H1 (cell line): Measurements from ENCODE around the gene DUS1L. TPM values are rescaled to one million over a fixed set of nuclear protein-coding genes. Genes with fewer than 3 reads are reported as not detected.

Experiments used
- CTCF ChIA-PET: fragments of 300-600 bp; sonication (Branson Sonifier 250); formaldehyde crosslinking; loops from one replicate; lab custom pipeline; 2021; ENCODE audit not compliant: partially characterized antibody; lab: Charles Lee
- POLR2A ChIA-PET: fragments of 300-600 bp; sonication (Branson Sonifier 250); formaldehyde crosslinking; loops from one replicate; lab custom pipeline; 2021; ENCODE audit warnings: inconsistent platforms; ENCODE audit not compliant: partially characterized antibody; lab: Charles Lee
- DNase-seq, 2 experiments: peaks; one replicate each; pipeline versions ENCODE4 v3.0.0 to v3.0.0-alpha.2; 2010 to 2022; ENCODE audit warnings: low spot score in 2 of 2, low read depth in 1 of 2, mixed read lengths in 1 of 2
- FAIRE-seq: peaks from 2 replicates; lab custom pipeline; 2011; peaks lifted over from hg19 to GRCh38; lab: Jason Lieb, UNC
- H2AFZ ChIP-seq: 2 replicates; pipeline ENCODE4 v1.8.1; 2012; ENCODE audit warnings: low read length, inconsistent platforms
- H2AK5ac ChIP-seq: 2 replicates; pipeline ENCODE4 v1.6.1; 2013; ENCODE audit warnings: low read depth, low read length
- H2BK120ac ChIP-seq: replicated peaks from 2 replicates; pipeline ENCODE3; 2013; ENCODE audit warnings: low read depth, low read length, inconsistent platforms
- H2BK12ac ChIP-seq: 2 replicates; pipeline ENCODE4 v1.6.1; 2013; ENCODE audit warnings: low read depth, low read length
- H2BK15ac ChIP-seq: 2 replicates; pipeline ENCODE4 v1.6.1; 2013; ENCODE audit warnings: low read length
- H2BK20ac ChIP-seq: 2 replicates; pipeline ENCODE4 v1.6.1; 2013; ENCODE audit warnings: low read length
- H2BK5ac ChIP-seq: 2 replicates; pipeline ENCODE4 v1.6.1; 2013; ENCODE audit warnings: low read depth, low read length
- H3K14ac ChIP-seq: 2 replicates; pipeline ENCODE4 v1.6.1; 2013; ENCODE audit warnings: inconsistent platforms; ENCODE audit not compliant: insufficient read length
- H3K18ac ChIP-seq: 2 replicates; pipeline ENCODE4 v1.6.1; 2013; ENCODE audit warnings: low read length; ENCODE audit errors: extremely low read depth
- H3K23ac ChIP-seq: 2 replicates; pipeline ENCODE4 v1.6.1; 2013; ENCODE audit warnings: inconsistent platforms; ENCODE audit not compliant: insufficient read length
- H3K23me2 ChIP-seq: 2 replicates; pipeline ENCODE4 v1.6.1; 2013; ENCODE audit warnings: low read depth, low read length
- H3K27ac ChIP-seq: 2 replicates; pipeline ENCODE4 v1.6.1; 2011; ENCODE audit warnings: low read depth, low read length, inconsistent platforms
- H3K27me3 ChIP-seq, 4 experiments: replicated peaks in 1 of 4; 1 replicate in 1 of 4; 2 replicates in 3 of 4; pipeline versions ENCODE4 v1.6.1 to v1.8.1; 2011 to 2013; ENCODE audit warnings: low read length in 3 of 4, mild to moderate bottlenecking in 3 of 4, inconsistent platforms in 2 of 4, mixed read lengths in 2 of 4, moderate library complexity in 1 of 4; ENCODE audit not compliant: control insufficient read depth in 3 of 4, insufficient read depth in 3 of 4; ENCODE audit errors: extremely low read depth in 1 of 4
- H3K36me3 ChIP-seq, 4 experiments: 2 replicates each; pipeline versions ENCODE4 v1.6.1 to v1.8.1; 2011 to 2013; ENCODE audit warnings: mild to moderate bottlenecking in 4 of 4, low read length in 3 of 4, moderate library complexity in 2 of 4, control low read depth in 1 of 4, inconsistent platforms in 1 of 4; ENCODE audit not compliant: insufficient read depth in 4 of 4, control insufficient read depth in 2 of 4
- H3K4ac ChIP-seq: replicated peaks from 2 replicates; pipeline ENCODE3; 2013; ENCODE audit warnings: low read length, low read depth, mixed read lengths, inconsistent platforms; ENCODE audit not compliant: insufficient read length
- H3K4me1 ChIP-seq, 4 experiments: replicated peaks in 1 of 4; 1 replicate in 1 of 4; 2 replicates in 3 of 4; pipeline versions ENCODE4 v1.6.1 to v1.8.1; 2011 to 2013; ENCODE audit warnings: low read length in 3 of 4, inconsistent platforms in 2 of 4, mixed read lengths in 1 of 4; ENCODE audit not compliant: insufficient read depth in 4 of 4, control insufficient read depth in 3 of 4
- H3K4me2 ChIP-seq, 2 experiments: 2 replicates each; pipeline versions ENCODE4 v1.6.1 to v1.8.1; 2011 to 2013; ENCODE audit warnings: low read depth in 2 of 2, low read length in 2 of 2, control low read depth in 1 of 2, inconsistent platforms in 1 of 2, mild to moderate bottlenecking in 1 of 2; ENCODE audit not compliant: insufficient read depth in 1 of 2
- H3K4me3 ChIP-seq, 4 experiments: fragments of 200-600, 300-600 bp in 1 of 4; sonication (generic), shearing (Covaris generic), sonication (Bioruptor Twin) in 1 of 4; 2 replicates each; pipeline versions ENCODE4 v1.5.1 to v1.8.1; 2011 to 2016; ENCODE audit warnings: low read length in 4 of 4, low read depth in 3 of 4, control low read depth in 2 of 4, inconsistent platforms in 2 of 4, mild to moderate bottlenecking in 2 of 4, mixed read lengths in 1 of 4, moderate library complexity in 1 of 4; ENCODE audit not compliant: insufficient read depth in 2 of 4; ENCODE audit errors: extremely low read depth in 1 of 4
- H3K56ac ChIP-seq: replicated peaks from 2 replicates; pipeline ENCODE3; 2013; ENCODE audit warnings: low read depth, mild to moderate bottlenecking, mixed read lengths, low read length, inconsistent platforms; ENCODE audit not compliant: insufficient read length
- H3K79me1 ChIP-seq: 2 replicates; pipeline ENCODE4 v1.6.1; 2013; ENCODE audit warnings: low read depth, low read length, control low read depth
- H3K79me2 ChIP-seq, 2 experiments: 2 replicates each; pipeline versions ENCODE4 v1.6.1 to v1.8.1; 2012 to 2013; ENCODE audit warnings: low read length in 2 of 2, mild to moderate bottlenecking in 2 of 2, inconsistent platforms in 1 of 2; ENCODE audit not compliant: insufficient read depth in 2 of 2, control insufficient read depth in 1 of 2
- H3K9ac ChIP-seq, 4 experiments: replicated peaks in 1 of 4; 1 replicate in 1 of 4; 2 replicates in 3 of 4; pipeline versions ENCODE4 v1.6.1 to v1.8.1; 2011 to 2013; ENCODE audit warnings: low read depth in 3 of 4, low read length in 3 of 4, control low read depth in 2 of 4, mild to moderate bottlenecking in 2 of 4, moderate library complexity in 2 of 4, inconsistent platforms in 1 of 4; ENCODE audit errors: extremely low read depth in 1 of 4
- H3K9me3 ChIP-seq, 2 experiments: 2 replicates each; pipeline versions ENCODE4 v1.6.1 to v1.8.1; 2012 to 2013; ENCODE audit warnings: mild to moderate bottlenecking in 2 of 2, moderate library complexity in 2 of 2, control low read depth in 1 of 2, inconsistent platforms in 1 of 2, low read depth in 1 of 2, low read length in 1 of 2, mixed read lengths in 1 of 2; ENCODE audit not compliant: insufficient read depth in 2 of 2
- H4K20me1 ChIP-seq, 2 experiments: replicated peaks in 1 of 2; 2 replicates each; pipeline versions ENCODE3 to v1.8.1; 2011 to 2013; ENCODE audit warnings: inconsistent platforms in 2 of 2, low read length in 2 of 2, mild to moderate bottlenecking in 1 of 2; ENCODE audit not compliant: insufficient read depth in 2 of 2, control insufficient read depth in 1 of 2
- H4K5ac ChIP-seq: 2 replicates; pipeline ENCODE4 v1.6.1; 2013; ENCODE audit warnings: low read length, low read depth, mixed read lengths, inconsistent platforms; ENCODE audit not compliant: insufficient read length
- H4K8ac ChIP-seq: 2 replicates; pipeline ENCODE4 v1.8.0; 2013; ENCODE audit warnings: mild to moderate bottlenecking, moderate library complexity, low read length, inconsistent platforms; ENCODE audit not compliant: insufficient read depth; ENCODE audit errors: extremely low read depth
- H4K91ac ChIP-seq: replicated peaks from 2 replicates; pipeline ENCODE3; 2013; ENCODE audit warnings: low read length, mixed read lengths, inconsistent platforms; ENCODE audit not compliant: insufficient read length
- ASH2L ChIP-seq: fragments of 200-600, 300-600 bp; sonication (generic); IDR thresholded peaks from one replicate; pipeline ENCODE4 v1.7.1; 2017; ENCODE audit warnings: low read length
- CREB1 ChIP-seq: IDR thresholded peaks from 2 replicates; pipeline ENCODE4 v1.6.1; 2012; ENCODE audit warnings: inconsistent platforms
- EP300 ChIP-seq, 2 experiments: IDR thresholded peaks; 1 replicate in 1 of 2; 2 replicates in 1 of 2; pipeline ENCODE4 v1.6.1; 2011 to 2012; ENCODE audit warnings: low read depth in 2 of 2, low read length in 2 of 2, mild to moderate bottlenecking in 2 of 2, borderline replicate concordance in 1 of 2, inconsistent platforms in 1 of 2, moderate library complexity in 1 of 2
- GTF2F1 ChIP-seq: IDR thresholded peaks from 2 replicates; pipeline ENCODE4 v1.6.1; 2012; ENCODE audit warnings: low read depth, low read length, improper control_type of control experiment, borderline replicate concordance
- SP1 ChIP-seq: IDR thresholded peaks from 2 replicates; pipeline ENCODE4 v1.6.1; 2011; ENCODE audit warnings: low read depth, low read length
- TAF1 ChIP-seq: IDR thresholded peaks from 2 replicates; pipeline ENCODE4 v1.6.1; 2011; ENCODE audit warnings: mild to moderate bottlenecking, low read depth, low read length
- WGBS, 2 experiments: shearing (Covaris generic) in 1 of 2; methylation state at CpG; one replicate each; pipeline versions ENCODE4 v1.1.6 to v1.1.7; 2013 to 2015; ENCODE audit warnings: low lambda C conversion rate in 2 of 2, mixed read lengths in 2 of 2, inconsistent platforms in 1 of 2, low coverage in 1 of 2, missing lambda C conversion rate in 1 of 2; ENCODE audit not compliant: insufficient replicate concordance in 2 of 2, insufficient coverage in 1 of 2, insufficient read length in 1 of 2; ENCODE audit errors: extremely low coverage in 1 of 2, missing lambda C conversion rate in 1 of 2; 5-methylcytosine and 5-hydroxymethylcytosine counted together
- polyA plus RNA-seq, 7 experiments: library from polyadenylated mRNA; depleted of rRNA in 3 of 7; stranded (reverse) in 5 of 7; unstranded in 2 of 7; fragments of >200 nt in 5 of 7; fragments of 200-250 nt in 2 of 7; gene quantifications; 1 replicate in 5 of 7; 2 replicates in 1 of 7; 4 replicates in 1 of 7; pipeline versions ENCODE4 v1.2.1 to v1.2.3, GENCODE V29; 2011 to 2013; ENCODE audit warnings: missing spikeins in 2 of 7, mixed read lengths in 2 of 7
- total RNA-seq: library from RNA; stranded (reverse); fragmentation: NEBNext Ultra II Directional; extraction: Animal tissue kit (Norgen Biotek cat#: 25700); gene quantifications from 2 replicates; pipeline ENCODE4 v1.2.1, GENCODE V29; 2021

Gene DUS1L
- total and polyA plus RNA-seq, 2 of the 8 experiments (the other 6 are each of a cell fraction or from before 2014, with no cell fraction given), result 34.5 to 69.1 TPM

DNA sequence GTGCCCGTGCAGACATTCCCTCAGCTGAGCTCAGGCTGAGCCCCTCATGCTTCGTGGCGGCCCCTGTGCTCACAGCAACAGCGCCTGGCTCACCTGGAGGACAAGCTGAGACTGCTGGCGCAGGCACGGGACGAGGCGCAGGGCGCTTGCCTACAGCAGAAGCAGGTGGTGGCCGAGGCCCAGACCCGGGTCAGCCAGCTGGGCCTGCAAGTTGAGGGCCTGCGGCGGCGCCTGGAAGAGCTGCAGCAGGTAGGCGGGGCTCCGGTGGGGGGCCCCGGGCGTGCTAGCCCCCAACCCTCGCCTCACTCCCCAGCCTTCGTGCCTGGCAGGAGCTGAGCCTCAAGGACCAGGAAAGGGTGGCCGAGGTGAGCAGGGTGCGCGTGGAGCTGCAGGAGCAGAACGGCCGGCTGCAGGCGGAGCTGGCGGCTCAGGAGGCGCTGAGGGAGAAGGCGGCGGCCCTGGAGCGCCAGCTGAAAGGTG lies 35.6 kb downstream of the DUS1L start:
- peaks cover 0 to 17% of the 10 kb centered on the region in 2 experiments for H4K20me1 ChIP-seq
- H3K4me1 ChIP-seq, result peaks cover 0 to 13% (median 2%) of the 10 kb centered on the region in 4 experiments; a peak in 5 of 7 replicates
- H3K56ac ChIP-seq, result peak overlapping the region; percentile 25
- H3K79me2 ChIP-seq, result peaks cover 0 to 2% of the 10 kb centered on the region in 2 experiments; a peak in 1 of 4 replicates
- no peak overlapping the region for H3K23ac ChIP-seq
- no peak overlapping the region for H2BK12ac ChIP-seq
- no peak overlapping the region for H2AK5ac ChIP-seq
- no peak for DNase-seq
- peak overlapping the region in 1 of 2 experiments; percentile 86; a peak in 1 of 4 replicates for H3K4me2 ChIP-seq
- H3K79me1 ChIP-seq, result 0 out of 2 replicates have a peak, but pooled peaks cover 3% of the 10 kb centered on the region
- H3K14ac ChIP-seq, result no peak overlapping the region
- peak overlapping the region; percentile 76; the same call in 1 of the 2 replicates for H4K8ac ChIP-seq
- H3K27ac ChIP-seq, result no peak overlapping the region
- H3K4ac ChIP-seq, result peak overlapping the region; percentile 14
- H4K91ac ChIP-seq, result no peak overlapping the region
- H3K9ac ChIP-seq, result no peak overlapping the region
- no peak overlapping the region for H2BK120ac ChIP-seq
- H3K36me3 ChIP-seq, result no peaks in the 10 kb centered on the region; a peak in 2 of 8 replicates
- no peaks in the 10 kb centered on the region for H3K9me3 ChIP-seq
- H2BK5ac ChIP-seq, result no peak overlapping the region; the same call in 1 of the 2 replicates
- H2BK15ac ChIP-seq, result no peak overlapping the region
- CTCF ChIA-PET, result interaction anchor here (0.5 to 3.1 kb wide), 56 partner anchors 9 to 644 kb away, joined by 3 to 40 read pairs (median 5); partner anchors contain the start of genes DCXR and DUS1L
- FAIRE-seq, result no peak
- 0 out of 8 replicates have a peak overlapping the region, but pooled peaks of 1 of the 4 experiments have one; percentile 54 for H3K4me3 ChIP-seq
- no peak overlapping the region for H4K5ac ChIP-seq
- WGBS, 2 experiments, result 70% methylated on average over 24 of the region's 31 CpGs; no CpG with 5 or more reads in 1 of the 2 experiments
- H3K23me2 ChIP-seq, result peaks cover 7% of the 10 kb centered on the region; the same call in 1 of the 2 replicates
- POLR2A ChIA-PET, result interaction anchor here (0.7 to 4.9 kb wide), 23 partner anchors 7 to 164 kb away, joined by 3 to 38 read pairs (median 5); partner anchors contain the start of genes CENPX, FASN, GPS1 and LRRC45
- no peak overlapping the region for H2AFZ ChIP-seq
- no peak overlapping the region for H3K18ac ChIP-seq
- H3K27me3 ChIP-seq, result no peaks in the 10 kb centered on the region
- no peak overlapping the region for H2BK20ac ChIP-seq
- TF ChIP-seq CREB1 (no peak), GTF2F1 (no peak), ASH2L (no peak), EP300 (IDR thresholded peaks at IDR 0.05; ENCODE audit: borderline replicate concordance in 1 of 2, low read depth in 2 of 2, low read length in 2 of 2) (no peak), TAF1 (no peak), SP1 (no peak)
